Globus pallidus (tissue), 1 donor: Measurements from ENCODE around the gene ZDHHC8.
A peak's percentile ranks its signal among the peaks of the same experiment; 100 is the strongest.

Experiments used
- DNase-seq: peaks from one replicate; pipeline ENCODE4 v3.0.0-alpha.2; 2015; ENCODE audit warnings: low spot score

Gene ZDHHC8, protein sequence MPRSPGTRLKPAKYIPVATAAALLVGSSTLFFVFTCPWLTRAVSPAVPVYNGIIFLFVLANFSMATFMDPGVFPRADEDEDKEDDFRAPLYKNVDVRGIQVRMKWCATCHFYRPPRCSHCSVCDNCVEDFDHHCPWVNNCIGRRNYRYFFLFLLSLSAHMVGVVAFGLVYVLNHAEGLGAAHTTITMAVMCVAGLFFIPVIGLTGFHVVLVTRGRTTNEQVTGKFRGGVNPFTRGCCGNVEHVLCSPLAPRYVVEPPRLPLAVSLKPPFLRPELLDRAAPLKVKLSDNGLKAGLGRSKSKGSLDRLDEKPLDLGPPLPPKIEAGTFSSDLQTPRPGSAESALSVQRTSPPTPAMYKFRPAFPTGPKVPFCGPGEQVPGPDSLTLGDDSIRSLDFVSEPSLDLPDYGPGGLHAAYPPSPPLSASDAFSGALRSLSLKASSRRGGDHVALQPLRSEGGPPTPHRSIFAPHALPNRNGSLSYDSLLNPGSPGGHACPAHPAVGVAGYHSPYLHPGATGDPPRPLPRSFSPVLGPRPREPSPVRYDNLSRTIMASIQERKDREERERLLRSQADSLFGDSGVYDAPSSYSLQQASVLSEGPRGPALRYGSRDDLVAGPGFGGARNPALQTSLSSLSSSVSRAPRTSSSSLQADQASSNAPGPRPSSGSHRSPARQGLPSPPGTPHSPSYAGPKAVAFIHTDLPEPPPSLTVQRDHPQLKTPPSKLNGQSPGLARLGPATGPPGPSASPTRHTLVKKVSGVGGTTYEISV

DNA sequence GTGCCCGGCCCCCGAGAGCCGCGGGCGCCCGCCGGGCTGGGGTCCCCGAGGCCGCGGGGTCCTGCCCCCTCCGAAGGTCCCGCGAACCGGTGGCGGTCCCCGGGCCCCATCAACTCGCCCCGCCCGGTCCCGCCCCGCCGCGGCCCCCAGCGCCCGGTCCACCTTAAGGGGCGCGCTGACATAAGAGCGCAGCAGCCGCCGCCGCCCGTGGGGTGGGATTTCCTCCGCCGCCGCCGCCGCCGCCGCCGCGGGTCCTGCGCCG lies at the start of gene ZDHHC8:
ZDHHC8 (plus strand) TSS at position 208 of the 262 bp plus-strand sequence. CDS start 144 bp downstream, outside the sequence.
- DNase-seq, result no peak

DNA sequence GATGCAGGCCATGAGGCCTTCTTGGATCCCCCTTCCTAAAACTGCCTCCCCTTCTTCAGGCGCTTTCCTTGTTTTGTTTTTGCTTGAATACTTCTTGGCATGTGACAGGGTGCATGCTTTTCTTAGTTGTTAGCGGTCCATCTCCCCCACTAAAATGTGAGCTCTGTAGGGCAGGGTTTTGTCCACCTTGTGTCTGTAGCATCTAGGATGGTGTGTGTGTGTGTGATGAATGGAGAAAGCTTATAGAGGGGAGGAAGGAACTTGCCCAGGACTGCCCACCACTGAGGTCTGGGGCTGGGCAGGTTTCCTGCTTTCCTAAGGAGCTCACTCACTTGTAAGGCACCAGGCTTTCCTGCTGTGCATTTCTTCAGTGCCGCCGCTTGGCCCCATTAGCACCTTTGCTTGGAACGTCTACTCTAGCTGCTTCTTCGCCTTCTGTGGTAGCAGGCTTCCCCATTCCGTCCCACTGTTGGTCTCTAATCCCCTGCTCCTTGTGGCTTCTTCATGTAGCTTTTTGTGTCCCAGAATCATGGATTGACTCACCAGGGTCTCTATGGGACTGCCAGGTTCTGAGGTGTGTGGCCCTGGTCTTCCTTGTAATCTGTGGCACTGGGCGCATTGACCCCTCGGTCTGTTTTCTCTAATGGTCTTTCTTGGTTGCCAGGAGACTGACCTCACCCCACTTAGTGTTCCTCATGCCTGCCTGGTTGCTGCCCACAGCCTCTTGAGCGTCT lies 48.3 kb upstream of the ZDHHC8 start:
- no peak for DNase-seq

DNA sequence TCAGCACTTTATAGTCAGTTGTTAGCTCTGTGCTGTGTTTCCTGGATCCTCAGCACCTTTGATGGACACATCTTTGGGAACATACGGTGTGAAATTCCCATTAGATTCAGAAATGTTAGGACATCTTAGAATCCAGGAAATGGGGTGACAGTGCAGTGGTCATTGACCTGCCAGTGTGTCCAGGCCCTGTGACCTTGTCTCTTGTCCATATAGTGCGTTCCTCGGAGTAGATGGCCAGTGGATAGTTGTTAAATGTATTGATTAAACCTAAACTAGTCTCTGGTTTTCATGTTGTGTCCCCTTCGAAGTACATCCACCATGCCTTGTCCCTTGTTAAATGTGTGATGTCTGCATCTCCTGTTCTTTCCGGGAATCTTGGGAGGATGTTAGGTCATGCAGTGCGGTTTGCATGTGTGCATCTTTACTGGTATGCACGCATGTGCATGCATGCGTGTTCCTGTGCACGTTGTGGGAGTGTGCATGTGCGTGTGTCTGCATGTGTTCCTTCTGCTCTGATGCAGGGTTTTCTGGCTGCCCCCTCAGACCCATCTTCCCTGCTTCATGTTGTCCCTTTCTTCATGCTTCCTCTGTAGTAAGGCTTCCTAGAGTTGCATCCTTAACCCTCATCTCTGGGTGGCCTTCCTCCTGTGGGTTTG lies 47.6 kb upstream of the ZDHHC8 start:
- no peak for DNase-seq

DNA sequence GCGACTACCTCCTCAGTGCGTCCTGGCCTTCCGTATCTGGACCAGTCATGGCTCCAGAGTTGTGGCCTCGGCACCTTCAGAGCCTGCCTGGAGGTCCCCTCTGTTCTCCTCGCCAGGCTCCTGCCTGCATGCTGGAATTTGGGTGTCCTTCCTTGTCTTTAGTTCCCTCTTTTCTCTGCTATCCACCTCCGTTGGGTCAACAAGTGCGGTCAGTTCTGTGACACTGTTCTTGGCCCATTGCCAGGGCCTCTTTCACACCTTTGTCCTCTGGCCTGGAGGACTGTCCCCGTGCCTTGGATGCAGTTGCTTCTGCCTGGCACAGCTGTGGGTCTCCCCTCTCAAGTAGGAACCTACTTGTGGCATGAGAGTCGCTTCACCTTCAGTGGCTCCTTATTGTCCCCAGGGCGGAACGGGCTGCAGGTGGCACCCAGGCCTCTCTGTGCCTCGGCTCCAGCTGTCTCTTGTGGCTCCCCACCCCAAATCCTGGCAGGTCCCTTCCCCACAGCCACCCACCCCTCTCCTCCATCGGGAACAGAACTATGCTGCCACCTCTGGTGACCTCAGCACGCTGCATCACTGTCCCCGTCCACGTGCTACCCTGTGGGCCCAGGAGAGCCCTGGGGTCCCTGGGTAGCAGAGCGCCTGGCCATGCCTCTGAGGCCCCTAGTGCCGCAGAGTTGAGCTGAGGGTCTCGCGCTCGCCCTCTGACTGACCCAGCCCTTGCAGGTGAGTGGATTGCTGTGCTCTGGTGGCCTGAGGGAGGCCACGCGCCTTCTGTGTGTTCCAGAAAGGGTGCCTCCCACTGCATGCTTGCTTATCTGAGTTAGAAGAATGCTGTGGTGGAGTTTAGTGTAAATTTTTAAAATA lies 46.8 kb upstream of the ZDHHC8 start:
- no peak for DNase-seq

DNA sequence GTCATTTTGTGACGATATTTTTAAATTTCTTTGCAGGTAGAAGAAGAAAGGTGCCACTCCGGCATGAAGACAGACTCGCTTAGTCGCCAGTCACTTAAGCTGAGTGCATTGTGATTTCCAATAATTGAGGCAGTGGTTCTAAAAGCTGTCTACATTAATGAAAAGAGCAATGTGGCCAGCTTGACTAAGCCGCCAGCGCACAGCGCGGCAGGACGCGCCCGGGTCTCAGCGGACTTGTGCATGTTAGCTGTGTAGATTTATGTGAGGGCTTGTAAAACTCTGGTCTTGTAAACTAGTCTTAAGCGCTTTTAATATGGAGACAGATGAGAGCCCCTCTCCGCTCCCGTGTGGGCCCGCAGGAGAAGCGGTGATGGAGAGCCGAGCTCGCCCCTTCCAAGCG lies 46.0 kb upstream of the ZDHHC8 start:
- DNase-seq, result no peak

DNA sequence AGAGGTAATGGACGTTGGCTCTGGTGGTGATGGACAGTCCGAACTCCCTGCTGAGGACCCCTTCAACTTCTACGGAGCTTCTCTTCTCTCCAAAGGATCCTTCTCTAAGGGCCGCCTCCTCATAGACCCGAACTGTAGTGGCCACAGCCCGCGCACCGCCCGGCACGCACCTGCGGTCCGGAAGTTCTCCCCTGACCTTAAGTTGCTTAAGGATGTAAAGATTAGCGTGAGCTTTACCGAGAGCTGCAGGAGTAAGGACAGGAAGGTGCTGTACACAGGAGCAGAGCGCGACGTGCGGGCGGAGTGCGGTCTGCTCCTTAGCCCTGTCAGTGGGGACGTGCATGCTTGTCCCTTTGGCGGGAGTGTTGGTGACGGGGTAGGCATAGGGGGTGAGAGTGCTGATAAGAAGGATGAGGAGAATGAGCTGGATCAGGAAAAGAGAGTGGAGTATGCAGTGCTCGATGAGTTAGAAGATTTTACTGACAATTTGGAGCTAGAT lies 45.5 kb upstream of the ZDHHC8 start:
- DNase-seq, result no peak

DNA sequence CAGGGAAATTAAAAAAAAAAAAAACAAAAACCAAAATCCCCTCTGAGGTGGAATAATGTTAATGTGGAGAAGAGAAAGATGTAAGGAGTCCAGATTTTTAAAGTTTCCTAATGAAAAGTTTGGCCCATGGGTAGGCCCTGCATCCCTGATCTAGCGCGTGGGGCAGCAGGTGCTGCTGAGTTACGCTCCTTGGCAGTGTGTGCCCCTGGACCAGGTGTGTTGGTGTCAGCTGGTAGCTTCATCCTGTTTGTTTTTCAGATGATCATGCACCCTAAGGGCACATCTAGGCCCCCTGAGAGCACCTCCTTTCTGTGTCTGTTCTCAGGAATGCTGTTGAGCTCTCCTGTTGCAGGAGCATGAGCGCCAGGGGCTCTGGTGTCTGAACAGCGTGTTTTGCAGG lies 44.8 kb upstream of the ZDHHC8 start:
- no peak for DNase-seq

DNA sequence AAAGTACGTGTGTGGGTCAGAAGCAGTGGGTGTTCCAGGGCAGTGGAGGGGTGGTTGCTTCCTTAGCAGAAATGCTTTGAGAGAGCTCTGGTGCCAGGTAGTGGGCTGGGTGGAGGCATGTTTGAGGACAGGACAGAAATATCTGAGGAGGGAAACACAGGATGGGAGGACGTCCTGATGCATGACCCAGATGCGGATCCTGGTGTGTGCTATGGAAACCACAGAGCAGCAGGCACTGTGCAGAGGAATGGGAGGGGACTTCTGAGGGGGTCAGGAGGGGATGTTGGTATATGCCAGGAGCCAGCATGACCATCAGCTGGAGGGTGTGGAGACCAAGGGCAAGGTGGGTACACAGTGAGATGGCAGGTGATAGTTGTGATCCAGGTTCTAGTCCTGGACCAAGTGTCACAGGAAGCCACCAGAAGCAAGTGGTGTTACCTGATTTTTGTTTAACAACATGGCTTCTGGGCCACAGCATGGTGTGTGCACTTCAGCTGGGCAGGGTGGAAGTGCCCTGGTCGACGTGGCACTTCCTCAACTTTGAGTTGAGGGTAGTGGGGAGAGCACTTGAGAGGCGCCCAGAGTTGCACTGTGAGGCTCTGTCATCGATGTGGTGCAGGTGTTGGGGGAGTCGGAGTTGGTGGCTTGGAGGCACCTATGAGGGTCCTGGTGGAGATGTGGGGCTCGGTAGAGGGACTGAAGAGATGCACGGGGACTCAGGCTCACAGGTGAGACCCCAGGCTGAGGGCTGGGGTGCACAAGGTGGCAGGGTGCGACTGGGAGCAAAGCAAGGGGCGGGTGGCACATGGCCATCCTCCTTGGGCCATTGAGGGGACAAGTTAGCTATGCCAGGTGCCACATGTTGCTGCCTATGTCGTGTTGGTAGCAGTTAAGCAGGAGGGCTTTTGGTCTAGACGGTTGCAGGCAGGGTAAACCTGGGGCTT lies 44.0 kb upstream of the ZDHHC8 start:
- DNase-seq, result no peak

DNA sequence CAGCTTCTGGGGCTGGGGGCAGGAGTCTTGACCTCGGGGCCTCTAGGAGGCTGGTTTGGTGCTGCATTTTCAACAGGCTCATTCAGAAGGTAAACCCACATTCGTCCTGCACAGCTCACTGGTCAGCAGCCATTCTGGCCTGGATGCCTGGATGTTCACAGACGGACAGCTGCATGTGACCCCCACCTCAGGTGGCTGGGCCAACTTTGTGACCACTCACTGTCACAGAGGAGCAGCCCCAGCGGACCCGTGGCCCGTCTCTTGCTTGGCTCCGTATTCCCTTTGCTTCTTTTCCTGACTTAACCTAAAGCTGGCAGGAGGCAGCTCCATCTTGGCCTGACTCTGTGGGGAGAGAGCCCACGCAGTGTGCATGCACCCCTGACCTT lies 43.3 kb upstream of the ZDHHC8 start:
- no peak for DNase-seq

DNA sequence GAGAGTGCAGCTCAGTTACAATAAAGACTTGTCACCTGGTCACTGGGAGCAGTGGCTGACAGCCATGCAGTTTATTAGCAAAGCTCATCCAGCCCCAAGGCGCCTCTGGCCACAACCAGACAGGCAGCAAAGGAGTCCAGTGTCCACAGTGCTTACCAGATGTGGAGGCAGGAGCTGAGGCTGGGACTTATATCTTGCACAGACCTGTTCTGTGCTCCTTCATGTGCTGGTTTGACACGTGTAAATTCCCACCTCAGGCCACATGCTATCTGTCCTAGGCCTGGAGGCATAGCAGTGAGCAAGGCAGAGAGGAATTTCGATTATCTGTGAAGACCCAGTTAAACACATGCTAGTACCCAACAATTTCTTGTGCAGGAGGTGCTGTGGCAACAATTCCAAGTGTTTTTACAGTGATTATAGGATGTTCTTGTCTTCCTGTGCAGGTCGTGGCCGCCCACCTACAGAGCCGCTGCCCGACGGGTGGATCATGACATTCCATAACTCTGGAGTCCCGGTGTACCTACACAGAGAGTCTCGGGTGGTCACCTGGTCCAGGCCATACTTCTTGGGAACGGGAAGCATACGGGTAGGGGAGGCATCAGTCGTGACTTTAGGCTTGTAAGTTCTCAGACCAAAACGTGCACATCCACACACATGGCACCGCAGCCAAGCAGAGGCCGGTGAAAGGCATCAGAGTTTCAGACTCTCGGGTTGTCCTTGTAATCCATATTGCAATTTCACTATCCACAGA lies 42.2 kb upstream of the ZDHHC8 start:
- DNase-seq, result no peak

DNA sequence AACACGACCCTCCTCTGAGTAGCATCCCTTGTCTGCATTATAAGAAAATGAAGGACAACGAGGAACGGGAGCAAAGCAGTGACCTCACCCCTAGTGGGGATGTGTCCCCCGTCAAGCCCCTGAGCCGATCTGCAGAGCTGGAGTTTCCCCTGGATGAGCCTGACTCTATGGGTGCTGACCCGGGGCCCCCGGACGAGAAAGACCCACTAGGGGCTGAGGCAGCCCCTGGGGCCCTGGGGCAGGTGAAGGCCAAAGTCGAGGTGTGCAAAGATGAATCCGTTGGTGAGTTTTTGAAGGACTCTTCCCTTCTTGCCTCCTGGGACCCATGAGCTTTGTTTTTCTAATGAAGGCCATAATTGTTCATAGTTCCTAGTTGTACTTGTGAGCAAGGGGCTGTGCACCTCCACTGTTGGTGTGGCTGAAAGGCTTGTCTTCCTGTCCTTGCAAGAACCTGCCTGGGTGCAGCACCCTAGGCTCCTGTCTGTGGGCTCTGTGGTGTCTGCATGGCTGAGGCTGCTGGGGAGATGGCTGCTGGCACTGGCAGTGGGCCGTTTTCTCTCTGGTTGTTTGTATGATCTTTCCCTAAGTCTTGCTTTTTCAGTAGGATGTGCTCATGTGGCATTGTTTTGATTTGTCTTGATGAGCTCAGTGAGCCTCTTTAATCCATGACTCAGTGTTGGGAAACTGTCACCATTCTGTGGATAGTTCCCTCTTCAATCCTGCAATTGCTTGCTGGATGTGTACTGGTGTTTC lies 41.5 kb upstream of the ZDHHC8 start:
- no peak for DNase-seq

DNA sequence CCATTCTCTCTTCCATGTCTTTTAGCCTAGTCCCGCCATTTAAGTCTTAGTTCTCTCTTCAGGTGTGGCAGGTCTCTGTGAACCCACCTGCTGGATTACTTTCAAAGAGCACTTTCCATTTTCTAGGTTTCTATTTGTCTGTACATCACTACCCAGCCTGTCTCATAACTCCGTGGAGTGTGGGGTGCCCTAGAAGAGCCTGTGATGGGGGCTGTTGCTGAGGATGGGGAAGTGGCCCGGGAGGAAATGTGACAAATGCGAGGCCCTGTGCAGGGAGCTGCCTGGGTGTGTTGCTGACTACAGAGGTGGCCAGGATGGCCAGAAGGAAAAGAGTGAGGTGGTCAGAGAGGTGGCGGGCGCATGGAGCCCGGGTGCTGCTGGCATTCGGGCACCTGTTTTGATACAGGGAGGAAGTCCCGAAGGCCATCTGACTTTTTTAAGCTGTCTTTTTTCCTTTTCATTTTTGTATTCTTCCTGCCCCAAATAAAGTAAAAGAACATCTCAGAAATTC lies 40.8 kb upstream of the ZDHHC8 start:
- no peak for DNase-seq

DNA sequence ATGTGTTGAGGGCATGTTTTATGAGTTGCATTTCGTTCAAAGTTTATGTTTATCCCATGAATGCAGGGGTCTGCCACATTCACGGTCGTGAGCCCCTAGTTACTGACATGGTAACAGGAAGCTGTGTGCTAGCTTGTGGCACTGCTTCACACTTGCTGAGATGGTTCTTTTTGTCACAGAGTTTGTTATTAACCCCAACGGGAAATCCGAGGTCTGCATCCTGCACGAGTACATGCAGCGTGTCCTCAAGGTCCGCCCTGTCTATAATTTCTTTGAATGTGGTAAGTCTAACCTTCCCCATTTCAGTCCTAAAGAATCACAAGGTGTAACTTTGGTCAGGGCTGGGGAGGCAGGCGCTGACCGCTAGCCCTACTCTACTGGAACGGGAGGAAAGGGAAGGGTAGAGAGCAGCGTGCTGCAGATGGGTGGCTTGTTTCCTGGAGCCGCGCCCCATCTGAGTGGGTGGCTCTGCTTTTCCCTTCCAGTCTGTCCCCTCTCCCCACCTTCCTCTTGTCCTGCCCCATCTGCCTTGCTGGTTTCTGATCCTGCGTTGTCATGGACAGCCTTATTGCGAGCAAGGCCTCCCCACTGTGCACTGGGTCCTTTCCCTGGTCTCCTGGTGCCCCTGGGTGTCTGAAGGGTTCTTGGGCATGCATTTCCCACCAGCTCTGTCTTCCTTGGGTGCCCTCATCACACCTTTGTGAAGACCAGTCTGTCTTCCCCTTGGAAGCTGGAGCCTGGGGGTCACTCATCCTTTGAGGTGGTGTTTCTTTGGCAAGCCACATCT lies 39.7 kb upstream of the ZDHHC8 start:
- no peak for DNase-seq

DNA sequence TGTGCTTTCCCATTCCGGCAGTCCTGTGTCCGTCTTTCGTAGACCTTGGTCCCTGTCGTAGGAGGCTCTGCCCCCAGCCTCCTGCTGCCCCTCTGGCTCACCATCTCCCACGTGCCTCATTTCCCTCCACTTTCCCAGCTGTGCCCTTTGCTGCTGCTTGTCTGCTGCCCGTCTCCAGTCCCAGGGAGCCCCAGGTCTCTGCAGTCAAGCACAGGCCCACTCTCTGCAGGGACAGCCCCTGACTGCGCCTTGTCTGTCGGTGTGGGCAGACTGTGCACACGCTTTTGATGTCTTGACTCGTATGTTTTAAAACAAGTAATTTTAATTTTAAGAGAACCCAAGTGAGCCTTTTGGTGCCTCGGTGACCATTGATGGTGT lies 39.1 kb upstream of the ZDHHC8 start:
- DNase-seq, result no peak

DNA sequence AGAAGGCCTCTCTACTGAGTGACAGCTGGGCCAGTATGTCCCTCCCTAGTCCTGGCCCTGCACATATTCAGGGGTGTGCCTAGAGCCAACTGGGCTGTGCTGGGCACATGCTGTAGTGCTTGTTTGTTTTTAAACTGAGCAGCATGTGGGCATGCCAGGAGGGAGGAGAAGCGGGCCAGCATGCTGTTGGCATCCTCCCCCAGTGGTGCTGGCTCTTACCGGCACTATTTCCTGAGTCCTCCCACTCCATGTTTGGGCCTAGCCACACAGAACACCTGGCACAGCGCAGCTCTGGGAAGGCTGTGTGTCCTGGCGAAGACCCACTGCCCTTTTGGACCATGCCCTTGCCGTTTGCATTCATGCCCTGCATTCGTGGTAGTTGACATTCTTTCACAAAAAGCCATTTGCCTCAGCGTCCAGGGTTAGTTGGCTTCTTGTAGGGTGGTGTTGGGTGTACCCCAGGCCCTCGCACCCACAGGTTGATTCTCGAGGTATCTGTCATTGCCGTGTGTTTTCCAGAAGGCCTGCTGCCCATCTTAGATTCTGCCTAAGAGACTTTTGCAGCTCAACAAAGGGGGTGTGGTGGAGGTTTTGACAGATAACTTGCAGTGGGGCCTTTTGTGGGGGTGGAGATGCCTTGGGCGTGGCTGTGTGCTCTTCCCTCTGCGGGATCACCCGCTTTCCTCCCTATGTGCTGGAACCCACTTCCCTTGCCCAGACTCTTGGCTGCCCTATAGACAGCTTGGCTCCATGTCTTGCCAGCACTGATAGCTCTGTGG lies 38.0 kb upstream of the ZDHHC8 start:
- DNase-seq, result peak; percentile 44

DNA sequence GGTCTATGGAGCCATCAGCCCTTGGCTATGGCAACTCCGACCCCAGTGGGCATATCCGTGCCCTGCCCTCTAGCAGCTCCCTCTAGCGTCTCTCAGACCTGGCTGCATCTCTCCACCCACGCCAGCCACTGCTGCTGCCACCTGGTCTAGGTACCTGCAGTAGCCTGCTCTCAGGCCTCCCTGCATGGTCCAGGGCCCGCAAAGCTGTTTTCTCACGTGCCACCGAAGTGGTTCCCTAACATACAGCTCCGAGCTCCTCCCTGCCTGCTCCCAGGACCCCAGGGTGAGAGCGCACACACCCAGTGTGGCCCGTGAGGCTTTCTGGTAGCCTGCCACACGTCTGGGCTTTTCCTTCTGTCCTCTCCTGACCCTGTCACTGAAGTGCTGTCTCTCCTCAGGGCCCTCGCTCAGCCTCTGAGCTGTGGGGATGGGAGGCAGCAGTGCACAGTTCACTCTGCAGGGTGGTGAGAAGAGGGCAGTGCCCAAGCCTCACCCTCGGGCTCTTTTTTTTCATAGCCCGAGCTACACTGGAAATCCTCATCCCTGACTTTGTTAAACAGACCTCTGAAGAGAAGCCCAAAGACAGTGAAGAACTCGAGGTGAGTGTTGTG lies 37.3 kb upstream of the ZDHHC8 start:
- DNase-seq, result no peak
